ENCODE measurements around the gene TTC28. TPM values are rescaled to one million over a fixed set of nuclear protein-coding genes. Genes with fewer than 3 reads are reported as not detected.

TTC28 gene
- total RNA-seq, 1 donor from 2014 or later, result 1.3 TPM

- no peaks in the 10 kb centered on the region for H3K27me3 ChIP-seq (ENCODE audit: control insufficient read depth, insufficient read depth, low read length)
- no peak for TF ChIP-seq CTCF (IDR thresholded peaks at IDR 0.05; ENCODE audit: insufficient read depth, low read length, severe bottlenecking)
- H3K36me3 ChIP-seq (ENCODE audit: control insufficient read depth, insufficient read depth, low read length), result no peaks in the 10 kb centered on the region
- no peak overlapping the region for H3K4me3 ChIP-seq (ENCODE audit: low read depth, low read length)
- FAIRE-seq (no peak), DNase-seq (ENCODE audit: low read depth) (no peak)
Measured at GRCh38 chr22:28183078-28183860, 496.4 kb downstream of the TTC28 start.

DNA sequence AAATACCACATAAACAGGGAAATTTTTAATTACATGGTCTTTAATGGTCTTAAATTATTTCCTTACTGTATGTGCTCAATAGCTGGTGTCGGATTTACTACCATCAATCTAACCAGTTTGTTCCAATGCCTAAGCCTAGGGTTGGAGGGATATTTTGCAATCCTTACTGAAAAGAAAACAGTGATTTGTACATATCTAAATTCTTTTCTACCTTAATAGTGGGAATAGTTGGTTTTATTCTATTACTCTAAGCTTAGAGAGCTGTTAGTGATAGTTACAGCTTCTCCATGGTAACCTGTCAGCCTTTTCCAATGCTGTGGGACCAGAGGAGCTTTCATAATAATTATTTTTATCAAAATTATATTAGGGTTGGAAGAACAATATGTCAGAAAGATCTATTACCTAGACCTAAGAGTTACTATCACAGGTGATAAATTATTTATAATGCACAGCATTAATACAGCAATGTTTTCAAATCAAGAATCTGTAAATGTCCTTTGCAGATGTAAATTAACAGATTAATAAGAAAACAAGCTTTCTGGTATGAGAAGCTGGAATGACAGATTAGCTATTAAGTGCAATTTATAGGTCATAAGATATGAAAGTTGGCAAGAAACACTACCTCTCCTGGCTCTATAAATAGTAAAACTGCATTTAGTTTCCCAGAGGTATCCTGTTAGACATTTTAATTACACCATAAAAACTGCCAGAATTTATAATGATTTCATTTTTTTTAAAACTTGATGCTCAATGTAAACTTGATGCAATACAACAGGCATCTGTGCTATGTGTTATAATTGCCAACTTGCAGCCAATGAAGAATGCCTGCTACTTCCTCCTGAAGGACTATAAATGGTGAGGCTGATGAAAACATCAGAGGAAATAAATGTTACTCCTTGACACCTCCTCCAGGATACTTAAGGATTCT lies 498.6 kb downstream of the TTC28 start:
- no peak for DNase-seq (ENCODE audit: low read depth)
- no peaks in the 10 kb centered on the region for H3K27me3 ChIP-seq (ENCODE audit: control insufficient read depth, insufficient read depth, low read length)
- H3K4me3 ChIP-seq (ENCODE audit: low read depth, low read length), result no peak overlapping the region
- TF ChIP-seq CTCF (IDR thresholded peaks at IDR 0.05; ENCODE audit: insufficient read depth, low read length, severe bottlenecking), result no peak
- no peak for FAIRE-seq
- no peaks in the 10 kb centered on the region for H3K36me3 ChIP-seq (ENCODE audit: control insufficient read depth, insufficient read depth, low read length)

- FAIRE-seq (no peak), DNase-seq (ENCODE audit: low read depth) (peak; percentile 45)
- no peaks in the 10 kb centered on the region for H3K36me3 ChIP-seq (ENCODE audit: control insufficient read depth, insufficient read depth, low read length)
- no peak for TF ChIP-seq CTCF (IDR thresholded peaks at IDR 0.05; ENCODE audit: insufficient read depth, low read length, severe bottlenecking)
- H3K4me3 ChIP-seq (ENCODE audit: low read depth, low read length), result no peak overlapping the region
- no peaks in the 10 kb centered on the region for H3K27me3 ChIP-seq (ENCODE audit: control insufficient read depth, insufficient read depth, low read length)
Measured at GRCh38 chr22:28179392-28179791, 500.2 kb downstream of the TTC28 start.

DNA sequence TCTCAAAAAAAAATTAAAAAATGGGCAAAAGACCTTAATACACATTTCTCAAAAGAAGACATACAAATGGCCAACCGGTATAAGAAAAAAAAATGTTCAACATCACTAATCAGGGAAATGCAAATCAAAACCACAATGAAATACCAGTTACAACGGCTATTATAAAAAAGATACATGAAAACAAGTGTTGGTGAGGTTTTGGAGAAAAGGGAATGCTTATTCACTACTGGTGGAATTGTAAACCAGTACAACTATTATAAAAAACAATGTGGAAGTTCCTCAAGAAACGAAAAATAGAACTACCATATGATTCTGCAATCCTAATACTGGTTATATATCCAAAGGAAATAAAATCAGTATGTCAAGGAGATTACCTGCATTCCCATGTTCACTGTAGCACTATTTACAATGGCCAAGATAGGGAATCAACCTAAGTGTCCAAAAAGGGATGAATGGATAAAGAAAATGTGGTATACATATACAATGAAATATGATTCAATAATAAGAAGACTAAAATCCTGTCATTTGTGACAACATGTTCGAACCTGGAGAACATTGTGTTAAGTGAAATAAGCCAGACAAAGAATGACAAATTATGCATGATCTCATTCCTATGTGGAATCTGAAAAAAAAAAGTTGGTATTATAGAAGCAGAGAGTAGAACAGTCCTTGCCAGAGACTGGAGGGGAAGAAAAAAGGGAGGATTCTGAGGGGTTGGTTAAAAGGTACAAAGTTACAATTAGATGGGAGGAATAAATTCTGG lies 503.7 kb downstream of the TTC28 start:
- DNase-seq (ENCODE audit: low read depth) (peak; percentile 71), FAIRE-seq (no peak)
- TF ChIP-seq CTCF (IDR thresholded peaks at IDR 0.05; ENCODE audit: insufficient read depth, low read length, severe bottlenecking), result no peak
- Histone ChIP-seq H3K36me3 (ENCODE audit: control insufficient read depth, insufficient read depth, low read length) (no peaks in the 10 kb centered on the region), H3K4me3 (ENCODE audit: low read depth, low read length) (no peak overlapping the region), H3K27me3 (ENCODE audit: control insufficient read depth, insufficient read depth, low read length) (no peaks in the 10 kb centered on the region)

DNA sequence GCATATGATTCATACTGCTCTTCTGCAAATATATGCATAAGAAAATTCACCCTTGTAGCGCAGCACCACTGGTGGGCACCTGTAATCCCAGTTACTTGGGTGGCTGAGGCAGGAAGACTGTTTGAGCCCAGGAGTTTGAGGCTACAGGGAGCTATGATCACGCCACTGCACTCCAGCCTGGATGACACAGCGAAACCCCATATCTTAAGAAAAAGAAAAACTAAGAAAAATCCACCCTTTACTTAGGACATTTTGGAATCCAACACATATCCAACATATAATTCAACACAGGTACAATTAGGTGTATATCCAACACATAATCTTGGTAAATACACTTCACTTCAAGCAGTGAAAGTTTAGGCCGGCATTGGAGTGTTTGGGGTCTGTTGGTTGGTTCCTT lies 505.1 kb downstream of the TTC28 start:
- DNase-seq (ENCODE audit: low read depth) (no peak), FAIRE-seq (no peak)
- no peak for TF ChIP-seq CTCF (IDR thresholded peaks at IDR 0.05; ENCODE audit: insufficient read depth, low read length, severe bottlenecking)
- no peaks in the 10 kb centered on the region for H3K27me3 ChIP-seq (ENCODE audit: control insufficient read depth, insufficient read depth, low read length)
- H3K4me3 ChIP-seq (ENCODE audit: low read depth, low read length), result no peak overlapping the region
- H3K36me3 ChIP-seq (ENCODE audit: control insufficient read depth, insufficient read depth, low read length), result no peaks in the 10 kb centered on the region

Data from bronchial epithelial cell (primary cell).